IMR-90 (cell line): ENCODE results near the gene LAMTOR4. TPM values are rescaled to one million over a fixed set of nuclear protein-coding genes. Genes with fewer than 3 reads are reported as not detected.

Source experiments
- ATAC-seq: fragments of 200-7000 bp; cut with Tn5 transposase; 2 replicates; pipeline ENCODE4 v1.9.1; 2020; ENCODE audit warnings: low read depth, mild to moderate bottlenecking, moderate library complexity
- BruUV-seq: library from RNA; stranded (reverse); fragments of 400-500 nt; replicated peaks from 2 replicates; lab custom pipeline; 2021; lab: Mats Ljungman, UMichigan
- CTCF ChIA-PET: fragments of 300-600 bp; formaldehyde crosslinking; extraction: SDS; loops from one replicate; lab custom pipeline; 2021; ENCODE audit warnings: antibody characterized with exemption; lab: Yijun Ruan, JAX
- POLR2A ChIA-PET: fragments of 300-600 bp; sonication (Branson Sonifier 250); formaldehyde crosslinking; loops from one replicate; lab custom pipeline; 2022; ENCODE audit warnings: antibody characterized with exemption; ENCODE audit not compliant: unreplicated experiment; lab: Charles Lee
- DNase-seq: peaks from one replicate; pipeline ENCODE4 v3.0.0; 2013
- H2AFZ ChIP-seq: replicated peaks from 2 replicates; pipeline ENCODE3; 2013; ENCODE audit warnings: low read length, mild to moderate bottlenecking; ENCODE audit not compliant: poor library complexity
- H2AK5ac ChIP-seq: 2 replicates; pipeline ENCODE4 v1.6.1; 2013; ENCODE audit warnings: low read depth, low read length, inconsistent platforms
- H2AK9ac ChIP-seq: replicated peaks from 2 replicates; pipeline ENCODE3; 2013; ENCODE audit warnings: mild to moderate bottlenecking, low read depth, low read length, moderate library complexity; ENCODE audit not compliant: poor library complexity
- H2BK120ac ChIP-seq: 2 replicates; pipeline ENCODE4 v1.6.1; 2013; ENCODE audit warnings: low read depth, low read length, inconsistent platforms
- H2BK15ac ChIP-seq: 3 replicates; pipeline ENCODE4 v1.6.1; 2013; ENCODE audit warnings: low read depth, low read length, inconsistent platforms
- H2BK20ac ChIP-seq: 2 replicates; pipeline ENCODE4 v1.6.1; 2013; ENCODE audit warnings: low read depth, mild to moderate bottlenecking, inconsistent platforms, low read length, moderate library complexity
- H2BK5ac ChIP-seq: 2 replicates; pipeline ENCODE4 v1.6.1; 2013; ENCODE audit warnings: mild to moderate bottlenecking, low read depth, low read length, inconsistent platforms; ENCODE audit not compliant: poor library complexity, severe bottlenecking
- H3K14ac ChIP-seq: replicated peaks from 2 replicates; pipeline ENCODE4 v1.6.1; 2013; ENCODE audit warnings: low read depth, low read length, inconsistent platforms
- H3K18ac ChIP-seq: 2 replicates; pipeline ENCODE4 v1.6.1; 2013; ENCODE audit warnings: low read depth, low read length, control low read depth
- H3K23ac ChIP-seq: 2 replicates; pipeline ENCODE4 v1.6.1; 2013; ENCODE audit warnings: low read depth, low read length, inconsistent platforms
- H3K27ac ChIP-seq: 2 replicates; pipeline ENCODE4 v1.5.1; 2013; ENCODE audit warnings: mild to moderate bottlenecking, control low read depth, low read length; ENCODE audit not compliant: insufficient read depth
- H3K27me3 ChIP-seq: 2 replicates; pipeline ENCODE4 v1.6.1; 2013; ENCODE audit warnings: low read length; ENCODE audit not compliant: control insufficient read depth, insufficient read depth
- H3K36me3 ChIP-seq: 2 replicates; pipeline ENCODE4 v1.6.1; 2013; ENCODE audit warnings: low read length, mixed read lengths; ENCODE audit not compliant: control insufficient read depth, insufficient read depth
- H3K4ac ChIP-seq: 2 replicates; pipeline ENCODE4 v1.6.1; 2013; ENCODE audit warnings: low read depth, low read length, inconsistent platforms
- H3K4me1 ChIP-seq: 2 replicates; pipeline ENCODE4 v1.6.1; 2013; ENCODE audit warnings: low read length, mixed read lengths; ENCODE audit not compliant: control insufficient read depth, insufficient read depth
- H3K4me2 ChIP-seq: 2 replicates; pipeline ENCODE4 v1.6.1; 2013; ENCODE audit warnings: low read depth, mild to moderate bottlenecking, control low read depth, low read length, moderate library complexity
- H3K4me3 ChIP-seq: 2 replicates; pipeline ENCODE4 v1.5.1; 2013; ENCODE audit warnings: low read depth, mild to moderate bottlenecking, control low read depth, low read length, moderate library complexity; ENCODE audit not compliant: insufficient read depth
- H3K56ac ChIP-seq: 2 replicates; pipeline ENCODE4 v1.6.1; 2013; ENCODE audit warnings: low read length, inconsistent platforms; ENCODE audit not compliant: insufficient read depth; ENCODE audit errors: extremely low read depth
- H3K79me1 ChIP-seq, 2 experiments: 2 replicates each; pipeline ENCODE4 v1.6.1; 2013; ENCODE audit warnings: low read length in 2 of 2, inconsistent platforms in 1 of 2, low read depth in 1 of 2
- H3K9ac ChIP-seq: 2 replicates; pipeline ENCODE4 v1.6.1; 2013; ENCODE audit warnings: low read depth, low read length, control low read depth
- H3K9me1 ChIP-seq: 2 replicates; pipeline ENCODE4 v1.6.1; 2013; ENCODE audit warnings: low read length, inconsistent platforms; ENCODE audit not compliant: insufficient read depth
- H3K9me3 ChIP-seq: 2 replicates; pipeline ENCODE4 v1.6.1; 2013; ENCODE audit warnings: low read length; ENCODE audit not compliant: control insufficient read depth, insufficient read depth
- H4K20me1 ChIP-seq: 2 replicates; pipeline ENCODE4 v1.6.1; 2013; ENCODE audit warnings: low read length, inconsistent platforms; ENCODE audit not compliant: insufficient read depth
- H4K5ac ChIP-seq: 2 replicates; pipeline ENCODE4 v1.6.1; 2013; ENCODE audit warnings: mild to moderate bottlenecking, low read depth, low read length, control low read depth
- H4K8ac ChIP-seq, 2 experiments: 2 replicates each; pipeline ENCODE4 v1.6.1; 2013; ENCODE audit warnings: low read depth in 2 of 2, low read length in 2 of 2, control low read depth in 1 of 2, inconsistent platforms in 1 of 2
- H4K91ac ChIP-seq: 2 replicates; pipeline ENCODE4 v1.6.1; 2013; ENCODE audit warnings: low read depth, low read length, inconsistent platforms; ENCODE audit not compliant: insufficient read depth
- BHLHE40 ChIP-seq: fragments of 150-350 bp; IDR thresholded peaks from 2 replicates; pipeline ENCODE4 v1.6.1; 2016; ENCODE audit warnings: mild to moderate bottlenecking, low read depth, low read length
- FOS ChIP-seq: fragments of 150-350 bp; IDR thresholded peaks from 2 replicates; pipeline ENCODE4 v1.6.1; 2016; ENCODE audit warnings: low read depth, low read length
- MXI1 ChIP-seq: IDR thresholded peaks from 2 replicates; pipeline ENCODE4 v1.6.1; 2012; ENCODE audit warnings: low read depth, mild to moderate bottlenecking, low read length, moderate library complexity, borderline replicate concordance
- NFE2L2 ChIP-seq: fragments of 150-350 bp; IDR thresholded peaks from 2 replicates; pipeline ENCODE4 v1.6.1; 2016; ENCODE audit warnings: low read depth, mild to moderate bottlenecking, low read length
- RAD21 ChIP-seq: IDR thresholded peaks from 2 replicates; pipeline ENCODE4 v1.6.1; 2012; ENCODE audit warnings: low read length, improper control_type of control experiment
- RCOR1 ChIP-seq: IDR thresholded peaks from 2 replicates; pipeline ENCODE4 v1.6.1; 2012; ENCODE audit warnings: mild to moderate bottlenecking, low read length, improper control_type of control experiment; ENCODE audit not compliant: insufficient replicate concordance
- WGBS, 2 experiments: methylation state at CpG; one replicate each; pipeline versions ENCODE4 v1.1.5 to v1.1.7; 2013; ENCODE audit warnings: missing lambda C conversion rate in 2 of 2; ENCODE audit not compliant: insufficient read length in 1 of 2; ENCODE audit errors: extremely low coverage in 2 of 2; 5-methylcytosine and 5-hydroxymethylcytosine counted together
- dilution Hi-C: fragments of 300-500 bp; cut with HindIII; formaldehyde crosslinking; loops from one replicate; pipeline ENCODE4 v1.14.3; 2018; ENCODE audit warnings: low sequenced_read_pairs; ENCODE audit not compliant: unreplicated experiment
- in situ Hi-C: fragments of 300-500 bp; cut with MboI; formaldehyde crosslinking; loops from 3 replicates; pipeline ENCODE4 v1.14.3; 2019; ENCODE audit warnings: low sequenced_read_pairs, inconsistent platforms, mixed read lengths
- intact Hi-C: fragments of 100-400 bp; cut with micrococcal nuclease; formaldehyde crosslinking; loops from 2 replicates; pipeline ENCODE4 v1.10.0; 2022
- polyA plus RNA-seq, 3 experiments: library from polyadenylated mRNA; depleted of rRNA; stranded (reverse); fragments of >200 nt; gene quantifications; 2 replicates each; pipeline ENCODE4 v1.2.3, GENCODE V29; 2012; ENCODE audit warnings: low replicate concordance in 1 of 3
- total RNA-seq: library from RNA; depleted of rRNA; stranded (reverse); fragments of >200 nt; gene quantifications from 2 replicates; pipeline ENCODE4 v1.2.3, GENCODE V29; 2012
- TF ChIP-seq, protein P1 (sequence below): conservative IDR thresholded peaks from 2 replicates; pipeline ENCODE4 v1.5.1; 2012; ENCODE audit warnings: mild to moderate bottlenecking, low read depth, low read length, improper control_type of control experiment
- TF ChIP-seq, protein P2 (sequence below): fragments of 150-350 bp; IDR thresholded peaks from 2 replicates; pipeline ENCODE4 v1.6.1; 2017; ENCODE audit warnings: mild to moderate bottlenecking, antibody characterized with exemption, low read length, low read depth

Gene LAMTOR4
- total and polyA plus RNA-seq, 2 of the 4 experiments (the other 2 are of a cell fraction): 134 to 268 TPM

- Histone ChIP-seq H3K27ac (no peak overlapping the region), H3K4ac (no peak overlapping the region), H2BK15ac (no peak overlapping the region), H3K9me1 (peaks cover 6% of the 10 kb centered on the region; the same call in 1 of the 2 replicates), H4K91ac (no peak overlapping the region), H4K20me1 (no peaks in the 10 kb centered on the region), H3K4me3 (no peak overlapping the region), H2BK120ac (no peak overlapping the region), H4K8ac (no peak overlapping the region), H2AK9ac (peak overlapping the region; percentile 65), H3K4me2 (no peak overlapping the region), H3K14ac (no peak overlapping the region), H3K9me3 (no peaks in the 10 kb centered on the region), H3K4me1 (peaks cover 6% of the 10 kb centered on the region), H3K56ac (no peak overlapping the region), H3K9ac (no peak overlapping the region), H3K27me3 (no peaks in the 10 kb centered on the region), H3K36me3 (no peaks in the 10 kb centered on the region), H2AFZ (no peak overlapping the region), H4K5ac (no peak overlapping the region), H2BK5ac (no peak overlapping the region), H2BK20ac (no peak overlapping the region), H2AK5ac (no peak overlapping the region; the same call in 1 of the 2 replicates), H3K18ac (no peak overlapping the region), H3K79me1 (peaks cover 0 to 13% of the 10 kb centered on the region in 2 experiments; a peak in 1 of 4 replicates), H3K23ac (no peak overlapping the region)
- no TSS peak for BruUV-seq
- no peak for DNase-seq
- in situ Hi-C loops (no loop called here), dilution Hi-C loops (no loop called here), intact Hi-C loops (no loop called here)
- ChIA-PET POLR2A (no interaction called here), CTCF (no interaction called here)
- 81% methylated on average over 2 of the region's 5 CpGs; no CpG with 5 or more reads in 1 of the 2 experiments for WGBS, 2 experiments
- no peak for TF ChIP-seq NFE2L2
- TF ChIP-seq RCOR1: no peak
- TF ChIP-seq RAD21: no peak
- no peak for TF ChIP-seq MXI1
- TF ChIP-seq, protein P1, sequence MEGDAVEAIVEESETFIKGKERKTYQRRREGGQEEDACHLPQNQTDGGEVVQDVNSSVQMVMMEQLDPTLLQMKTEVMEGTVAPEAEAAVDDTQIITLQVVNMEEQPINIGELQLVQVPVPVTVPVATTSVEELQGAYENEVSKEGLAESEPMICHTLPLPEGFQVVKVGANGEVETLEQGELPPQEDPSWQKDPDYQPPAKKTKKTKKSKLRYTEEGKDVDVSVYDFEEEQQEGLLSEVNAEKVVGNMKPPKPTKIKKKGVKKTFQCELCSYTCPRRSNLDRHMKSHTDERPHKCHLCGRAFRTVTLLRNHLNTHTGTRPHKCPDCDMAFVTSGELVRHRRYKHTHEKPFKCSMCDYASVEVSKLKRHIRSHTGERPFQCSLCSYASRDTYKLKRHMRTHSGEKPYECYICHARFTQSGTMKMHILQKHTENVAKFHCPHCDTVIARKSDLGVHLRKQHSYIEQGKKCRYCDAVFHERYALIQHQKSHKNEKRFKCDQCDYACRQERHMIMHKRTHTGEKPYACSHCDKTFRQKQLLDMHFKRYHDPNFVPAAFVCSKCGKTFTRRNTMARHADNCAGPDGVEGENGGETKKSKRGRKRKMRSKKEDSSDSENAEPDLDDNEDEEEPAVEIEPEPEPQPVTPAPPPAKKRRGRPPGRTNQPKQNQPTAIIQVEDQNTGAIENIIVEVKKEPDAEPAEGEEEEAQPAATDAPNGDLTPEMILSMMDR: no peak
- TF ChIP-seq, protein P2, sequence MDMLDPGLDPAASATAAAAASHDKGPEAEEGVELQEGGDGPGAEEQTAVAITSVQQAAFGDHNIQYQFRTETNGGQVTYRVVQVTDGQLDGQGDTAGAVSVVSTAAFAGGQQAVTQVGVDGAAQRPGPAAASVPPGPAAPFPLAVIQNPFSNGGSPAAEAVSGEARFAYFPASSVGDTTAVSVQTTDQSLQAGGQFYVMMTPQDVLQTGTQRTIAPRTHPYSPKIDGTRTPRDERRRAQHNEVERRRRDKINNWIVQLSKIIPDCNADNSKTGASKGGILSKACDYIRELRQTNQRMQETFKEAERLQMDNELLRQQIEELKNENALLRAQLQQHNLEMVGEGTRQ: no peak
- TF ChIP-seq BHLHE40: no peak
- TF ChIP-seq FOS: no peak
- no peak for ATAC-seq
These were observed 15.2 kb downstream of the LAMTOR4 start for GRCh38 chr7:100163871-100164270.
